Measurements from ENCODE around the gene MAGEA2B. TPM values are rescaled to one million over a fixed set of nuclear protein-coding genes. Genes with fewer than 3 reads are reported as not detected.
"Not testable (repeated sequence)": the region's sequence is repeated elsewhere in the genome, so short reads cannot be mapped to it uniquely, and the experiment has no call there.

MAGEA2B gene
- total RNA-seq (2021; ENCODE audit: unreplicated experiment), result not detected
- polyA plus RNA-seq (2012; ENCODE audit: insufficient read length), result not detected
- not detected for Bru-seq, nascent RNA
- BruChase-seq, experiment 1, labeled RNA remaining after a 2-hour chase, result not detected
- not detected for BruChase-seq, experiment 2, labeled RNA remaining after a 6-hour chase
- long read RNA-seq, result 0 reads

GRCh38 chrX:152713815-152714787 lies at the start of gene MAGEA2B:
TSS of gene MAGEA2B (plus strand) at chrX:152714628. CDS start at chrX:152717107, 2,479 bp downstream.
- H3K9me3 ChIP-seq (ENCODE audit: control insufficient read depth, insufficient read depth, low read depth, low read length); BruUV-seq (replicated peaks); H3K36me3 ChIP-seq (ENCODE audit: control insufficient read depth, insufficient read depth, low read length); H3K4me3 ChIP-seq (ENCODE audit: low read depth in 2 of 2, low read length in 2 of 2); CTCF ChIA-PET; H3K4me1 ChIP-seq (ENCODE audit: control insufficient read depth, insufficient read depth, low read length); H3K27ac ChIP-seq (ENCODE audit: low read length); ATAC-seq; intact Hi-C loops (cut with micrococcal nuclease; ENCODE audit: unreplicated experiment); DNase-seq (ENCODE audit: low read depth, low spot score); in situ Hi-C loops (cut with HindIII; ENCODE audit: low pct_unique_long_range_greater_than_20kb, low sequenced_read_pairs); H3K27me3 ChIP-seq (ENCODE audit: control insufficient read depth, insufficient read depth, low read length); POLR2A ChIA-PET: not testable (repeated sequence)

GRCh38 chrX:152674135-152674534 lies 40.3 kb upstream of the MAGEA2B start:
- TF ChIP-seq SIN3A (IDR thresholded peaks at IDR 0.05; ENCODE audit: borderline replicate concordance, insufficient read depth, low read depth, low read length) (no peak), REST (IDR thresholded peaks at IDR 0.05; ENCODE audit: insufficient read depth in 1 of 2, low read depth in 2 of 2, low read length in 1 of 2) (no peak), CTCF (IDR thresholded peaks at IDR 0.05) (no peak), TCF7L2 (IDR thresholded peaks at IDR 0.05; ENCODE audit: low read depth, low read length) (no peak), POLR2AphosphoS5 (IDR thresholded peaks at IDR 0.05; ENCODE audit: low read depth, low read length) (no peak)
- in situ Hi-C loops (cut with HindIII; ENCODE audit: low pct_unique_long_range_greater_than_20kb, low sequenced_read_pairs) (no loop called here), intact Hi-C loops (cut with micrococcal nuclease; ENCODE audit: unreplicated experiment) (no loop called here)
- Histone ChIP-seq H3K27me3 (ENCODE audit: control insufficient read depth, insufficient read depth, low read length) (no peaks in the 10 kb centered on the region), H3K27ac (ENCODE audit: low read length) (no peak overlapping the region), H3K4me1 (ENCODE audit: control insufficient read depth, insufficient read depth, low read length) (no peaks in the 10 kb centered on the region), H3K36me3 (ENCODE audit: control insufficient read depth, insufficient read depth, low read length) (no peaks in the 10 kb centered on the region), H3K9me3 (ENCODE audit: control insufficient read depth, insufficient read depth, low read depth, low read length) (no peaks in the 10 kb centered on the region), H3K4me3 (ENCODE audit: low read depth in 2 of 2, low read length in 2 of 2) (no peak overlapping the region)
- ChIA-PET POLR2A (no interaction called here), CTCF (no interaction called here)
- DNase-seq (ENCODE audit: low read depth, low spot score), result no peak
- no peak for ATAC-seq
- no TSS peak for BruUV-seq (replicated peaks)

- CTCF ChIA-PET; H3K4me3 ChIP-seq (ENCODE audit: low read depth in 2 of 2, low read length in 2 of 2); H3K4me1 ChIP-seq (ENCODE audit: control insufficient read depth, insufficient read depth, low read length); POLR2A ChIA-PET; BruUV-seq (replicated peaks); H3K27me3 ChIP-seq (ENCODE audit: control insufficient read depth, insufficient read depth, low read length); intact Hi-C loops (cut with micrococcal nuclease; ENCODE audit: unreplicated experiment); ATAC-seq; H3K9me3 ChIP-seq (ENCODE audit: control insufficient read depth, insufficient read depth, low read depth, low read length); H3K27ac ChIP-seq (ENCODE audit: low read length); H3K36me3 ChIP-seq (ENCODE audit: control insufficient read depth, insufficient read depth, low read length); in situ Hi-C loops (cut with HindIII; ENCODE audit: low pct_unique_long_range_greater_than_20kb, low sequenced_read_pairs); DNase-seq (ENCODE audit: low read depth, low spot score): not testable (repeated sequence)
These were observed 39.8 kb upstream of the MAGEA2B start for GRCh38 chrX:152674652-152675051.

- H3K9me3 ChIP-seq (ENCODE audit: control insufficient read depth, insufficient read depth, low read depth, low read length); CTCF ChIA-PET; in situ Hi-C loops (cut with HindIII; ENCODE audit: low pct_unique_long_range_greater_than_20kb, low sequenced_read_pairs); BruUV-seq (replicated peaks); DNase-seq (ENCODE audit: low read depth, low spot score); H3K36me3 ChIP-seq (ENCODE audit: control insufficient read depth, insufficient read depth, low read length); H3K4me1 ChIP-seq (ENCODE audit: control insufficient read depth, insufficient read depth, low read length); H3K4me3 ChIP-seq (ENCODE audit: low read depth in 2 of 2, low read length in 2 of 2); H3K27ac ChIP-seq (ENCODE audit: low read length); POLR2A ChIA-PET; H3K27me3 ChIP-seq (ENCODE audit: control insufficient read depth, insufficient read depth, low read length); intact Hi-C loops (cut with micrococcal nuclease; ENCODE audit: unreplicated experiment): not testable (repeated sequence)
- peak; percentile 78 for ATAC-seq
These were observed 33.4 kb upstream of the MAGEA2B start for GRCh38 chrX:152681012-152681411.

All from Panc1 (cell line).